ENCODE results near the gene C17orf67.

Gene C17orf67

DNA sequence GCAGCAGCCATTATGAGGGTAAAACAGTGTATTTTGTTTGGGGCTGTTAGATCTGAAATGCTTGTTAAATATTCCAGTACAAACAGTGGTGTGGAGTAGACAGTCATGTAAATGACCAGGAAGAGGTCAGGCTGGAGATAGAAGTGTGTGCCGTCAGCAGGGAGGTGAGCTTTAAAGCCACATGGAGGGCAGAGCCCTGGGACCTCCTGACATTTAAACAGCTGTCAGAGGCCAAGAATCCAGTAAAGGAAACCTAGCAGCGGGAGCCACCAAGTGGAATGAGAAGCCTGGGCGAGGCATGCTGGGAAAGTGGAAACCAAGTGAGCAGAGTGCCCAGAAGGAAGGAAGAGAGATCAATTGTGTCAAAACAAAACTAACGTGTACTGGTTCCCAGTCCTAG is 26.8 kb downstream of the C17orf67 start:
- TF ChIP-seq, protein P1, sequence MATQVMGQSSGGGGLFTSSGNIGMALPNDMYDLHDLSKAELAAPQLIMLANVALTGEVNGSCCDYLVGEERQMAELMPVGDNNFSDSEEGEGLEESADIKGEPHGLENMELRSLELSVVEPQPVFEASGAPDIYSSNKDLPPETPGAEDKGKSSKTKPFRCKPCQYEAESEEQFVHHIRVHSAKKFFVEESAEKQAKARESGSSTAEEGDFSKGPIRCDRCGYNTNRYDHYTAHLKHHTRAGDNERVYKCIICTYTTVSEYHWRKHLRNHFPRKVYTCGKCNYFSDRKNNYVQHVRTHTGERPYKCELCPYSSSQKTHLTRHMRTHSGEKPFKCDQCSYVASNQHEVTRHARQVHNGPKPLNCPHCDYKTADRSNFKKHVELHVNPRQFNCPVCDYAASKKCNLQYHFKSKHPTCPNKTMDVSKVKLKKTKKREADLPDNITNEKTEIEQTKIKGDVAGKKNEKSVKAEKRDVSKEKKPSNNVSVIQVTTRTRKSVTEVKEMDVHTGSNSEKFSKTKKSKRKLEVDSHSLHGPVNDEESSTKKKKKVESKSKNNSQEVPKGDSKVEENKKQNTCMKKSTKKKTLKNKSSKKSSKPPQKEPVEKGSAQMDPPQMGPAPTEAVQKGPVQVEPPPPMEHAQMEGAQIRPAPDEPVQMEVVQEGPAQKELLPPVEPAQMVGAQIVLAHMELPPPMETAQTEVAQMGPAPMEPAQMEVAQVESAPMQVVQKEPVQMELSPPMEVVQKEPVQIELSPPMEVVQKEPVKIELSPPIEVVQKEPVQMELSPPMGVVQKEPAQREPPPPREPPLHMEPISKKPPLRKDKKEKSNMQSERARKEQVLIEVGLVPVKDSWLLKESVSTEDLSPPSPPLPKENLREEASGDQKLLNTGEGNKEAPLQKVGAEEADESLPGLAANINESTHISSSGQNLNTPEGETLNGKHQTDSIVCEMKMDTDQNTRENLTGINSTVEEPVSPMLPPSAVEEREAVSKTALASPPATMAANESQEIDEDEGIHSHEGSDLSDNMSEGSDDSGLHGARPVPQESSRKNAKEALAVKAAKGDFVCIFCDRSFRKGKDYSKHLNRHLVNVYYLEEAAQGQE (IDR thresholded peaks at IDR 0.05; ENCODE audit: insufficient read depth in 1 of 2, low read depth in 2 of 2, low read length in 2 of 2) = no peak
- no peak for TF ChIP-seq FOXP2 (optimal IDR thresholded peaks at IDR 0.05; ENCODE audit: borderline replicate concordance, extremely low read depth, extremely low read length, insufficient read depth)

DNA sequence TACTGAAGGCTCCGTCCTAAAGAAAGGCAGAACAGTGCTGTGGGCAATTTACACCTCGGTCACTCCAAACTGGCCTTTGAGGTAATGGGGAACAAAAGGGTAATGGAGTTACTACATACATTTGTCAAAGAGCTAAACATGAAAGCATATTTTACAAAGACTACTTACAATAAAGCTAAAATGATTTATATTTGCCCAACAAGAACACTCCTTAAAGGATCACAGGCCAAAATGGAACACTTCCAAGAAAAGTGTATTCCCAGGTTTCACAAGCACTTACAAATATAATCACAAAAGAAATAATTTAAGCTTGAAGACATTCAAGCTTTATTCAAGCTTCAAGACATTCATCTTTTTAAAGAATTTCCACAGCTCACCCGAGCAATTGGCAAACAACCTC is 29.3 kb downstream of the C17orf67 start:
- TF ChIP-seq, protein P1 (IDR thresholded peaks at IDR 0.05; ENCODE audit: insufficient read depth in 1 of 2, low read depth in 2 of 2, low read length in 2 of 2) = no peak
- no peak for TF ChIP-seq TAF1 (IDR thresholded peaks at IDR 0.05; ENCODE audit: borderline replicate concordance, insufficient read depth, low read length)

DNA sequence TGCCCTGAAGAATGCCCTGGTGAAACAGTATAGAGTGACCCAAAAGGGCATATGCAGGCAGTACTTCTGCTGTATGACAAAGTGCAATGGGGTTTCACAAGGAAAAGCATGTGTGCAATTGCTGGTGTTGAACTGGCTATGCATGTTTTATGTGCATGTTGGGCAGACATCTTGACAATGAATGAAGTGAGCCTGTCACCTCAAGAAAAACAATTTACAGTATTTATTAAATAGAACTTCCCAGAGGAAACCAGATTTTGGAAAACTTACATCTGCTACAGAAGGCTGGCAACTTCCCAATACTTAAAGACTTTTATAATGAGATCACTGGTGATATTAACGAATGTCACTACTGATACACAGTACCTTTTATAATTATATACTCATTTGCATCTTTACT is 30.6 kb downstream of the C17orf67 start:
- TF ChIP-seq, protein P1 (IDR thresholded peaks at IDR 0.05; ENCODE audit: insufficient read depth in 1 of 2, low read depth in 2 of 2, low read length in 2 of 2) = no peak
- TF ChIP-seq SIN3A (IDR thresholded peaks at IDR 0.05; ENCODE audit: borderline replicate concordance, insufficient read depth, low read length) = no peak
- no peak for TF ChIP-seq FOXP2 (optimal IDR thresholded peaks at IDR 0.05; ENCODE audit: borderline replicate concordance, extremely low read depth, extremely low read length, insufficient read depth)
- no peak for TF ChIP-seq TAF1 (IDR thresholded peaks at IDR 0.05; ENCODE audit: borderline replicate concordance, insufficient read depth, low read length)
- TF ChIP-seq POLR2AphosphoS5 (IDR thresholded peaks at IDR 0.05; ENCODE audit: low read depth, low read length) = no peak

DNA sequence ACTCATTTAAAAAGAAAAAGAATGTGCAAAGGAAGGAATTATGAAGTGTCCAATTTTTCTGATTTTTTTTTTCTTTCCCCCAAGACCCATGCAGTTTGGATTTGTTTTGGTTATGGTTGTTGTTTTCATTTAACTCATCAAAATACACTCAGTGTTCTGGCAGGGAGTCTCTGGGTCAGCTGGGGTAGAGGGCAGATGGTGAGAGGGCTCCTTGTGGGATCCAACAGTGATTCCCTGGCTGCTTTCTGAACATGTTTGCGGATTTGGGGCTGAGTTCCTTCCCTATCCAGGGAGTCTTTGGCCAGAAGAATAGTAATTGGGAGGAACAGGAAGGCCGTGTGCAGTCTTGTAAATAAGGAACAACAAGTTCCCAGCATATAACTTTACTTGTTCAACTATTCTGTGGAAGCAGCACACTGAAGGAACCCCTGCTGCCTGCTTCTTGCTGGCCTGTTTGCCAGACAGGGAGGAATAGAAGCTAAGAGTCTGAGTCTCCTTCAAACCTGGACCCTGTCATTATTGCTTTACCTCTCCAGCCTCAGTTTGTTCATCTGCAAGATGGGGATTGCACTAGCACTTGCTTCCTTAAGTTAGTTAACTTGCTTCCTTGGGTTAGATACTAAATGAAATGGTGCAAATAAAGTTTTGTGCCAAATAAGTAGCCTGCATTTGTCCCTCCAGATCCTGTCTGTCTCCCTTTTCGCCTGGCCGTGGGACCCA is 32.1 kb downstream of the C17orf67 start:
- no peak for TF ChIP-seq FOXP2 (optimal IDR thresholded peaks at IDR 0.05; ENCODE audit: borderline replicate concordance, extremely low read depth, extremely low read length, insufficient read depth)
- no peak for TF ChIP-seq SIN3A (IDR thresholded peaks at IDR 0.05; ENCODE audit: borderline replicate concordance, insufficient read depth, low read length)
- no peak for TF ChIP-seq TAF1 (IDR thresholded peaks at IDR 0.05; ENCODE audit: borderline replicate concordance, insufficient read depth, low read length)
- TF ChIP-seq, protein P1 (IDR thresholded peaks at IDR 0.05; ENCODE audit: insufficient read depth in 1 of 2, low read depth in 2 of 2, low read length in 2 of 2) = no peak
- TF ChIP-seq POLR2AphosphoS5 (IDR thresholded peaks at IDR 0.05; ENCODE audit: low read depth, low read length) = no peak

DNA sequence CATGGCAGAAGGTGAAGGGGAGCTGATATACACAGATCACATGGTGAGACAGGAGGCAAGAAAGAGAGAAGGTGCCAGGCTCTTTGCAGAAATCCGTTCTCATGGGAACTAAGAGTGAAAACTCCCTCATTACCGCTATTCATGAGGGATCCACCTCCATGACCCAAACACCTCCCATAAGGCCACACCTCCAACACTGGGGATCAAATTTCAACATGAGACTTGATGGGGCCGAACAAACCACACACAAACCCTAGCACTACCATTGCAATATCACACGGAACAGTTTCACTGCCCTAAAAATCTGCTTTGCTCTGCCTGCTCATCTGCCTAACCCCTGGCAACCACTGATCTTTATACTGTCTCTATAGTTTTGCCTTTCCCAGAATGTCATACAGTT is 34.8 kb downstream of the C17orf67 start:
- no peak for TF ChIP-seq SIN3A (IDR thresholded peaks at IDR 0.05; ENCODE audit: borderline replicate concordance, insufficient read depth, low read length)
- TF ChIP-seq FOXP2 (optimal IDR thresholded peaks at IDR 0.05; ENCODE audit: borderline replicate concordance, extremely low read depth, extremely low read length, insufficient read depth) = no peak
- TF ChIP-seq TAF1 (IDR thresholded peaks at IDR 0.05; ENCODE audit: borderline replicate concordance, insufficient read depth, low read length) = no peak
- TF ChIP-seq, protein P1 (IDR thresholded peaks at IDR 0.05; ENCODE audit: insufficient read depth in 1 of 2, low read depth in 2 of 2, low read length in 2 of 2) = no peak
- no peak for TF ChIP-seq POLR2AphosphoS5 (IDR thresholded peaks at IDR 0.05; ENCODE audit: low read depth, low read length)
